Measurements from ENCODE around the gene THSD7B. TPM values are rescaled to one million over a fixed set of nuclear protein-coding genes. Genes with fewer than 3 reads are reported as not detected.

Gene THSD7B
- total RNA-seq, 1 experiment from 2014 or later: under 0.01 TPM

GRCh38 chr2:137467246-137467862 is 702.0 kb downstream of the THSD7B start:
- ChIA-PET POLR2A (ENCODE audit: unreplicated experiment) (no interaction called here), CTCF (interaction anchor here (0.5 kb wide), 1 partner anchor 290 kb away, joined by 4 read pairs; no protein-coding TSS in a partner anchor)
- H3K27ac ChIP-seq (ENCODE audit: low read length): no peak overlapping the region
- no peak overlapping the region for H3K9ac ChIP-seq (ENCODE audit: low read length)
- H3K27me3 ChIP-seq (ENCODE audit: low read length): peaks cover 24% of the 10 kb centered on the region
- H4K20me1 ChIP-seq (ENCODE audit: low read length): no peaks in the 10 kb centered on the region
- TF ChIP-seq, protein P1, sequence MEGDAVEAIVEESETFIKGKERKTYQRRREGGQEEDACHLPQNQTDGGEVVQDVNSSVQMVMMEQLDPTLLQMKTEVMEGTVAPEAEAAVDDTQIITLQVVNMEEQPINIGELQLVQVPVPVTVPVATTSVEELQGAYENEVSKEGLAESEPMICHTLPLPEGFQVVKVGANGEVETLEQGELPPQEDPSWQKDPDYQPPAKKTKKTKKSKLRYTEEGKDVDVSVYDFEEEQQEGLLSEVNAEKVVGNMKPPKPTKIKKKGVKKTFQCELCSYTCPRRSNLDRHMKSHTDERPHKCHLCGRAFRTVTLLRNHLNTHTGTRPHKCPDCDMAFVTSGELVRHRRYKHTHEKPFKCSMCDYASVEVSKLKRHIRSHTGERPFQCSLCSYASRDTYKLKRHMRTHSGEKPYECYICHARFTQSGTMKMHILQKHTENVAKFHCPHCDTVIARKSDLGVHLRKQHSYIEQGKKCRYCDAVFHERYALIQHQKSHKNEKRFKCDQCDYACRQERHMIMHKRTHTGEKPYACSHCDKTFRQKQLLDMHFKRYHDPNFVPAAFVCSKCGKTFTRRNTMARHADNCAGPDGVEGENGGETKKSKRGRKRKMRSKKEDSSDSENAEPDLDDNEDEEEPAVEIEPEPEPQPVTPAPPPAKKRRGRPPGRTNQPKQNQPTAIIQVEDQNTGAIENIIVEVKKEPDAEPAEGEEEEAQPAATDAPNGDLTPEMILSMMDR (conservative IDR thresholded peaks at IDR 0.05; ENCODE audit: low read depth, low read length): peak; percentile 76
- no peak for TF ChIP-seq EZH2 (IDR thresholded peaks at IDR 0.05; ENCODE audit: low read length, unreplicated experiment)
- BruUV-seq (replicated peaks): no TSS peak
- ATAC-seq (peak; percentile 73), DNase-seq (peak; percentile 71)
- no peak overlapping the region for H3K4me3 ChIP-seq (ENCODE audit: low read length)
- no peaks in the 10 kb centered on the region for H3K9me3 ChIP-seq (ENCODE audit: low read length)
- no peaks in the 10 kb centered on the region for H3K79me2 ChIP-seq (ENCODE audit: low read length)
- H2AFZ ChIP-seq (ENCODE audit: low read length): no peak overlapping the region
- no peak overlapping the region for H3K4me2 ChIP-seq (ENCODE audit: low read length)
- H3F3A ChIP-seq (ENCODE audit: low read length, unreplicated experiment): no peaks in the 10 kb centered on the region
- intact Hi-C loops (cut with micrococcal nuclease): loop anchor here (1.0 to 5.0 kb wide), 2 partner anchors 190 to 371 kb away; no protein-coding TSS in a partner anchor
- H3K36me3 ChIP-seq (ENCODE audit: low read depth, low read length): no peaks in the 10 kb centered on the region
- no peaks in the 10 kb centered on the region for H3K9me2 ChIP-seq (replicated peaks; ENCODE audit: low read length)
- H3K4me1 ChIP-seq (ENCODE audit: insufficient read depth, low read length): no peaks in the 10 kb centered on the region

GRCh38 chr2:137493261-137493660 is 727.9 kb downstream of the THSD7B start:
- Histone ChIP-seq H2AFZ (ENCODE audit: low read length) (no peak overlapping the region), H3K9me2 (replicated peaks; ENCODE audit: low read length) (no peaks in the 10 kb centered on the region), H3K4me1 (ENCODE audit: insufficient read depth, low read length) (no peaks in the 10 kb centered on the region), H3K27me3 (ENCODE audit: low read length) (peaks cover 67% of the 10 kb centered on the region), H3K9ac (ENCODE audit: low read length) (no peak overlapping the region), H3F3A (ENCODE audit: low read length, unreplicated experiment) (no peaks in the 10 kb centered on the region), H3K36me3 (ENCODE audit: low read depth, low read length) (no peaks in the 10 kb centered on the region), H4K20me1 (ENCODE audit: low read length) (no peaks in the 10 kb centered on the region), H3K4me3 (ENCODE audit: low read length) (no peak overlapping the region), H3K79me2 (ENCODE audit: low read length) (no peaks in the 10 kb centered on the region), H3K27ac (ENCODE audit: low read length) (no peak overlapping the region), H3K9me3 (ENCODE audit: low read length) (no peaks in the 10 kb centered on the region), H3K4me2 (ENCODE audit: low read length) (no peak overlapping the region)
- DNase-seq: no peak
- intact Hi-C loops (cut with micrococcal nuclease): no loop called here
- TF ChIP-seq EZH2phosphoT487 (IDR thresholded peaks at IDR 0.05; ENCODE audit: borderline replicate concordance, low read length) (no peak), EZH2 (IDR thresholded peaks at IDR 0.05; ENCODE audit: low read length, unreplicated experiment) (no peak)
- TF ChIP-seq, protein P1 (conservative IDR thresholded peaks at IDR 0.05; ENCODE audit: low read depth, low read length): no peak
- ATAC-seq: no peak
- no TSS peak for BruUV-seq (replicated peaks)
- CTCF ChIA-PET: no interaction called here
- POLR2A ChIA-PET (ENCODE audit: unreplicated experiment): no interaction called here

- Histone ChIP-seq H2AFZ (ENCODE audit: low read length) (no peak overlapping the region), H3K4me1 (ENCODE audit: insufficient read depth, low read length) (no peaks in the 10 kb centered on the region), H3K9me3 (ENCODE audit: low read length) (no peaks in the 10 kb centered on the region), H3K79me2 (ENCODE audit: low read length) (no peaks in the 10 kb centered on the region), H3K27me3 (ENCODE audit: low read length) (peaks cover 83% of the 10 kb centered on the region), H3K27ac (ENCODE audit: low read length) (no peak overlapping the region), H3K4me3 (ENCODE audit: low read length) (no peak overlapping the region), H3K9me2 (replicated peaks; ENCODE audit: low read length) (no peaks in the 10 kb centered on the region), H4K20me1 (ENCODE audit: low read length) (no peaks in the 10 kb centered on the region), H3K36me3 (ENCODE audit: low read depth, low read length) (no peaks in the 10 kb centered on the region), H3K4me2 (ENCODE audit: low read length) (no peak overlapping the region), H3K9ac (ENCODE audit: low read length) (no peak overlapping the region), H3F3A (ENCODE audit: low read length, unreplicated experiment) (no peaks in the 10 kb centered on the region)
- ATAC-seq (no peak), DNase-seq (no peak)
- TF ChIP-seq EZH2 (IDR thresholded peaks at IDR 0.05; ENCODE audit: low read length, unreplicated experiment) (no peak), EZH2phosphoT487 (IDR thresholded peaks at IDR 0.05; ENCODE audit: borderline replicate concordance, low read length) (no peak)
- TF ChIP-seq, protein P1 (conservative IDR thresholded peaks at IDR 0.05; ENCODE audit: low read depth, low read length): no peak
- no TSS peak for BruUV-seq (replicated peaks)
- ChIA-PET POLR2A (ENCODE audit: unreplicated experiment) (no interaction called here), CTCF (no interaction called here)
- intact Hi-C loops (cut with micrococcal nuclease): no loop called here
Observed at GRCh38 chr2:137500599-137500998, 735.3 kb downstream of the THSD7B start.

All from PC-3 (cell line).